DND-41 (cell line): ENCODE results near the gene GPI.

Experiments
- ATAC-seq: fragments of 200-7000 bp; cut with Tn5 transposase; 3 replicates; pipeline ENCODE4 v1.9.1; 2021; ENCODE audit warnings: low read depth; ENCODE audit not compliant: insufficient read depth
- DNase-seq: peaks from one replicate; pipeline ENCODE4 v3.0.0-alpha.2; 2020
- H2AFZ ChIP-seq: 2 replicates; pipeline ENCODE4 v1.6.0; 2012; ENCODE audit warnings: low read depth, low read length
- H3K27ac ChIP-seq: 2 replicates; pipeline ENCODE4 v1.5.1; 2012; ENCODE audit warnings: low read length, inconsistent platforms
- H3K27me3 ChIP-seq: fragments of 200-600 bp; sonication (generic); 2 replicates; pipeline ENCODE4 v1.6.0; 2012; ENCODE audit warnings: low read length, mild to moderate bottlenecking, inconsistent platforms; ENCODE audit not compliant: insufficient read depth, poor library complexity
- H3K36me3 ChIP-seq: 2 replicates; pipeline ENCODE4 v1.5.1; 2012; ENCODE audit warnings: low read length, inconsistent platforms; ENCODE audit not compliant: insufficient read depth
- H3K4me1 ChIP-seq: 2 replicates; pipeline ENCODE4 v1.5.1; 2012; ENCODE audit warnings: mild to moderate bottlenecking, low read length; ENCODE audit not compliant: insufficient read depth
- H3K4me2 ChIP-seq: 2 replicates; pipeline ENCODE4 v1.6.0; 2012; ENCODE audit warnings: mild to moderate bottlenecking, moderate library complexity, low read length, inconsistent platforms; ENCODE audit not compliant: insufficient read depth
- H3K4me3 ChIP-seq, 2 experiments: fragments of 200-600 bp in 1 of 2; shearing (Covaris generic) in 1 of 2; 2 replicates each; pipeline ENCODE4 v1.5.1; 2012 to 2016; ENCODE audit warnings: inconsistent platforms in 2 of 2, low read length in 2 of 2, mild to moderate bottlenecking in 2 of 2, low read depth in 1 of 2, moderate library complexity in 1 of 2
- H3K79me2 ChIP-seq: 2 replicates; pipeline ENCODE4 v1.6.0; 2012; ENCODE audit warnings: low read length, inconsistent platforms; ENCODE audit not compliant: insufficient read depth
- H3K9ac ChIP-seq: 2 replicates; pipeline ENCODE4 v1.6.0; 2012; ENCODE audit warnings: low read depth, mild to moderate bottlenecking, inconsistent platforms, low read length, moderate library complexity
- H3K9me3 ChIP-seq: 2 replicates; pipeline ENCODE4 v1.5.1; 2012; ENCODE audit warnings: low read length, moderate library complexity, mild to moderate bottlenecking, inconsistent platforms; ENCODE audit not compliant: insufficient read depth, severe bottlenecking
- H4K20me1 ChIP-seq: 2 replicates; pipeline ENCODE4 v1.6.0; 2012; ENCODE audit warnings: low read length; ENCODE audit not compliant: insufficient read depth
- EZH2 ChIP-seq: IDR thresholded peaks from 3 replicates; pipeline ENCODE4 v1.6.1; 2012; ENCODE audit warnings: borderline replicate concordance, low read depth, mild to moderate bottlenecking, moderate library complexity, low read length, inconsistent platforms; ENCODE audit not compliant: severe bottlenecking
- TF ChIP-seq, protein P1 (sequence below): IDR thresholded peaks from 2 replicates; pipeline ENCODE4 v1.5.1; 2012; ENCODE audit warnings: borderline replicate concordance, low read length, moderate library complexity, mild to moderate bottlenecking; ENCODE audit not compliant: poor library complexity, severe bottlenecking; ENCODE audit errors: extremely low read depth

GPI gene

DNA sequence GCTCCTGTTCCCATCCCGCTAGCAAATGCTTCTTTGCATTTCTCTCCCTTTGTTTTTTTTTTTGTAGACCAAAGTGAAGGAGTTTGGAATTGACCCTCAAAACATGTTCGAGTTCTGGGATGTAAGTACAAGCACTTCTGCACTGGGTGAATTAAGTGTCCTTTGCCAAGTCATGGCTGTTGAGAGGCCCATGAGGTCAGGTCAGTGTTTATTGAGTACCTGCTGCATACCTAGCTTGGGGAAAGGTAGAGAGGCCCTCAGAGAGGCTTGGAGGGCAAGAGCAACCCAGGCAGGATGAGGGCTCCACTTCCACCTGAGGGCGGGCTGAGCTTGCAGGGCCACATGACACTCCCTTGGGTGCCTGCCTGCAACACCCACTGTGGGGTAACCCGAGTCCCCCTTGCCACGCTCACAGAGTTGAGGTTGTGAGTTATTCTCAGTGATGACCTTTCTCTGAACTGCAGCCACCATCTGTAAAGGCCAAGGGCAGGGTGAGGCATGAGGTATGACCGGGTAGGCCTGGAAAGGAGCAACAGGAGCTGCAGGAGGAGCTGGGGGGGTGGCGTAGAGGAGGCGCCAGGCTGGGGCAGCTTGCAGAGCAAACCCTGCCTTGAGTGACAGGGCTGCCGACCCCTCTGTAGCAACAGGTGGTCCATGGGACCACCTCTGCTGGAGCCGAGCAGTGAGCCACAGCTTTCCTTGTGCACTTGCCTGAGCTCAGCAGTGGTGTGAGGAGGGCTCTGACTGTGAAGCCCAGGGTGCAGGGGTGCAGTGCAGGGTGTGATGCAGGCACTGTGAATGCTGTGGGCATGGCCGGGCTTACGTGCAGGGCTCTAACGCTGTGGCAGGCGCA is 16.6 kb downstream of the GPI start:
- Histone ChIP-seq H3K4me1 (no peaks in the 10 kb centered on the region), H3K4me3 (no peak overlapping the region), H3K36me3 (peaks cover 81% of the 10 kb centered on the region), H3K27ac (no peak overlapping the region), H3K79me2 (no peaks in the 10 kb centered on the region), H3K9ac (no peak overlapping the region), H4K20me1 (peaks cover 8% of the 10 kb centered on the region; the same call in 1 of the 2 replicates), H3K27me3 (no peaks in the 10 kb centered on the region), H2AFZ (no peak overlapping the region), H3K9me3 (no peaks in the 10 kb centered on the region), H3K4me2 (no peak overlapping the region)
- no peak for ATAC-seq
- no peak for TF ChIP-seq EZH2
- TF ChIP-seq, protein P1, sequence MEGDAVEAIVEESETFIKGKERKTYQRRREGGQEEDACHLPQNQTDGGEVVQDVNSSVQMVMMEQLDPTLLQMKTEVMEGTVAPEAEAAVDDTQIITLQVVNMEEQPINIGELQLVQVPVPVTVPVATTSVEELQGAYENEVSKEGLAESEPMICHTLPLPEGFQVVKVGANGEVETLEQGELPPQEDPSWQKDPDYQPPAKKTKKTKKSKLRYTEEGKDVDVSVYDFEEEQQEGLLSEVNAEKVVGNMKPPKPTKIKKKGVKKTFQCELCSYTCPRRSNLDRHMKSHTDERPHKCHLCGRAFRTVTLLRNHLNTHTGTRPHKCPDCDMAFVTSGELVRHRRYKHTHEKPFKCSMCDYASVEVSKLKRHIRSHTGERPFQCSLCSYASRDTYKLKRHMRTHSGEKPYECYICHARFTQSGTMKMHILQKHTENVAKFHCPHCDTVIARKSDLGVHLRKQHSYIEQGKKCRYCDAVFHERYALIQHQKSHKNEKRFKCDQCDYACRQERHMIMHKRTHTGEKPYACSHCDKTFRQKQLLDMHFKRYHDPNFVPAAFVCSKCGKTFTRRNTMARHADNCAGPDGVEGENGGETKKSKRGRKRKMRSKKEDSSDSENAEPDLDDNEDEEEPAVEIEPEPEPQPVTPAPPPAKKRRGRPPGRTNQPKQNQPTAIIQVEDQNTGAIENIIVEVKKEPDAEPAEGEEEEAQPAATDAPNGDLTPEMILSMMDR: no peak
- no peak for DNase-seq

DNA sequence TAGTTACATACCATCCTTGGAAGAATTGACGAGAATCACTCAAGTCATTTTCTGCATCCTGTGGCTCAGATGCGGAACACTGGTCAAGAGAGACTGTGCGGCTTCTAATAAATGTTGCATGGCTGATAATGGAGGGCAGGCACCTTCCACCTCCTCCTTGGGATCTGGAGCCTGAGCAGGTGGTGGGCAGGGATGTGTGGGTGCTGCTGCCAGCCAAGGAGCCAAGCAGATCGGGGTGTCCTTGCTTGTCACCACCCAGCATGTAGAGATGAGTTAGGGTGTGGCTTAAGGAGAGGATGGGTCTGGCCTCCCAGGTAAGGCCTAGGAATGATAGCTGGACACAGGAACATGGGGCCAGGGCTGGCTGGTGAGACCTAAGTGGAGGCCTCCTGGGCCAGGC is 17.5 kb downstream of the GPI start:
- Histone ChIP-seq H2AFZ (no peak overlapping the region), H3K4me1 (no peaks in the 10 kb centered on the region), H3K9me3 (no peaks in the 10 kb centered on the region), H3K36me3 (peaks cover 86% of the 10 kb centered on the region), H3K4me3 (no peak overlapping the region), H4K20me1 (peaks cover 11% of the 10 kb centered on the region; the same call in 1 of the 2 replicates), H3K79me2 (no peaks in the 10 kb centered on the region), H3K4me2 (no peak overlapping the region), H3K27me3 (no peaks in the 10 kb centered on the region), H3K27ac (no peak overlapping the region), H3K9ac (no peak overlapping the region)
- DNase-seq: no peak
- TF ChIP-seq EZH2: no peak
- TF ChIP-seq, protein P1: no peak
- no peak for ATAC-seq

DNA sequence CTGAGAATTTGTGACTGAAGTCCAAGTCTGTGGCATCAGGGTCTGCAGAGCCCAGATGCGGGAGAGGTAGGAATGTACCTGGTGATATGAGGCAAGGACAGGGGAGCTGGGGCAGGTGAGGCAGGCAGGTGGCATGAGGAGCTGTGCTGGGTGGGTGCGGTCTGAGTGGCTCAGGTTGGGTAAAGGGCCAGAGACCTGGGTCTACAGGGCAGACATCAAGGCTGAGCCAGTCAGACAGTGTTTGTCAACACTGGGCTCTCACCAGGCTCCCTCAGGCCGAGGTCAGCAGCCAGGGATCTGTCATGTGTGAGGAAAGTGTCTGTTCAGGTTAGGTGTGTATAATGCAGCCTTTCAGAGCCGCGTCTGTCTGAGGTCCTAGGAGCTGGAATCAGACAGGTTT is 18.6 kb downstream of the GPI start:
- Histone ChIP-seq H3K79me2 (no peaks in the 10 kb centered on the region), H3K36me3 (peaks cover 82% of the 10 kb centered on the region), H3K4me3 (no peak overlapping the region), H3K9ac (no peak overlapping the region), H3K4me1 (no peaks in the 10 kb centered on the region), H2AFZ (no peak overlapping the region), H3K27ac (no peak overlapping the region), H3K9me3 (no peaks in the 10 kb centered on the region), H3K27me3 (no peaks in the 10 kb centered on the region), H3K4me2 (no peak overlapping the region), H4K20me1 (peaks cover 11% of the 10 kb centered on the region; the same call in 1 of the 2 replicates)
- DNase-seq (no peak), ATAC-seq (no peak)
- TF ChIP-seq, protein P1: no peak
- no peak for TF ChIP-seq EZH2
